ENCODE results near the gene IRS2. TPM values are rescaled to one million over a fixed set of nuclear protein-coding genes. Genes with fewer than 3 reads are reported as not detected.

The IRS2 gene
- total and polyA plus RNA-seq, 8 donors = 4.9 to 15.8 (median 7.7) TPM

- H3K27ac ChIP-seq = peak overlapping the region in 1 of 2 donors; percentile 89
- DNase-seq = no peak
- H3K27me3 ChIP-seq = peaks cover 0 to 15% of the 10 kb centered on the region in 2 donors
- no peak overlapping the region for H3K4me3 ChIP-seq
- peaks cover 0 to 2% of the 10 kb centered on the region in 2 donors for H3K36me3 ChIP-seq
- intact Hi-C loops (cut with DNase I) = loop anchor here in 1 of 2 donors (10.0 kb wide), 1 partner anchor 824 kb away; no protein-coding TSS in a partner anchor
- no peaks in the 10 kb centered on the region for H3K9me3 ChIP-seq
- TF ChIP-seq, protein P1, sequence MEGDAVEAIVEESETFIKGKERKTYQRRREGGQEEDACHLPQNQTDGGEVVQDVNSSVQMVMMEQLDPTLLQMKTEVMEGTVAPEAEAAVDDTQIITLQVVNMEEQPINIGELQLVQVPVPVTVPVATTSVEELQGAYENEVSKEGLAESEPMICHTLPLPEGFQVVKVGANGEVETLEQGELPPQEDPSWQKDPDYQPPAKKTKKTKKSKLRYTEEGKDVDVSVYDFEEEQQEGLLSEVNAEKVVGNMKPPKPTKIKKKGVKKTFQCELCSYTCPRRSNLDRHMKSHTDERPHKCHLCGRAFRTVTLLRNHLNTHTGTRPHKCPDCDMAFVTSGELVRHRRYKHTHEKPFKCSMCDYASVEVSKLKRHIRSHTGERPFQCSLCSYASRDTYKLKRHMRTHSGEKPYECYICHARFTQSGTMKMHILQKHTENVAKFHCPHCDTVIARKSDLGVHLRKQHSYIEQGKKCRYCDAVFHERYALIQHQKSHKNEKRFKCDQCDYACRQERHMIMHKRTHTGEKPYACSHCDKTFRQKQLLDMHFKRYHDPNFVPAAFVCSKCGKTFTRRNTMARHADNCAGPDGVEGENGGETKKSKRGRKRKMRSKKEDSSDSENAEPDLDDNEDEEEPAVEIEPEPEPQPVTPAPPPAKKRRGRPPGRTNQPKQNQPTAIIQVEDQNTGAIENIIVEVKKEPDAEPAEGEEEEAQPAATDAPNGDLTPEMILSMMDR (IDR thresholded peaks at IDR 0.05) = no peak
- no peak for ATAC-seq
- peaks cover 0 to 45% of the 10 kb centered on the region in 2 donors for H3K4me1 ChIP-seq
Measured at GRCh38 chr13:109789262-109789661, 2.9 kb upstream of the IRS2 start.

GRCh38 chr13:109788372-109789111, 2.2 kb upstream of the IRS2 start:
- intact Hi-C loops (cut with DNase I) = loop anchor here in 1 of 2 donors (10.0 kb wide), 1 partner anchor 824 kb away; no protein-coding TSS in a partner anchor
- peaks cover 0 to 52% of the 10 kb centered on the region in 2 donors for H3K4me1 ChIP-seq
- no peak for DNase-seq
- TF ChIP-seq, protein P1 (IDR thresholded peaks at IDR 0.05) = no peak
- no peaks in the 10 kb centered on the region for H3K9me3 ChIP-seq
- no peak overlapping the region for H3K4me3 ChIP-seq
- peaks cover 0 to 15% of the 10 kb centered on the region in 2 donors for H3K27me3 ChIP-seq
- peak overlapping the region in 1 of 2 donors; percentile 89 for H3K27ac ChIP-seq
- H3K36me3 ChIP-seq = peaks cover 0 to 9% of the 10 kb centered on the region in 2 donors
- no peak for ATAC-seq

- intact Hi-C loops (cut with DNase I) = loop anchor here in 1 of 2 donors (10.0 kb wide), 1 partner anchor 823 kb away; no protein-coding TSS in a partner anchor
- peaks cover 0 to 21% of the 10 kb centered on the region in 2 donors for H3K36me3 ChIP-seq
- TF ChIP-seq, protein P1 (IDR thresholded peaks at IDR 0.05) = no peak
- DNase-seq (peak; percentile 41 to 84 (median 48)), ATAC-seq (peak; percentile 3)
- H3K9me3 ChIP-seq = no peaks in the 10 kb centered on the region
- peaks cover 0 to 15% of the 10 kb centered on the region in 2 donors for H3K27me3 ChIP-seq
- H3K4me1 ChIP-seq = peaks cover 0 to 64% of the 10 kb centered on the region in 2 donors
- peak overlapping the region; percentile 65 to 80 for H3K4me3 ChIP-seq
- H3K27ac ChIP-seq = peak overlapping the region; percentile 78 to 89
Measured at GRCh38 chr13:109787135-109787954, 962 bp upstream of the IRS2 start.

GRCh38 chr13:109785892-109786450, 412 bp downstream of the IRS2 start:
- Histone ChIP-seq H3K27me3 (peaks cover 0 to 15% of the 10 kb centered on the region in 2 donors), H3K9me3 (no peaks in the 10 kb centered on the region), H3K27ac (peak overlapping the region; percentile 84 to 89), H3K4me3 (peak overlapping the region; percentile 38 to 80), H3K36me3 (peaks cover 0 to 35% of the 10 kb centered on the region in 2 donors), H3K4me1 (peaks cover 7 to 74% of the 10 kb centered on the region in 2 donors)
- ATAC-seq (no peak), DNase-seq (peak in 2 of 4 donors; percentile 28 to 88)
- intact Hi-C loops (cut with DNase I) = loop anchor here in 1 of 2 donors (10.0 kb wide), 1 partner anchor 821 kb away; no protein-coding TSS in a partner anchor
- TF ChIP-seq, protein P1 (IDR thresholded peaks at IDR 0.05) = no peak

Measured in left lung (tissue), 10 donors.